IMR-90 (cell line): Measurements from ENCODE around the gene TMEM145.

ENCODE experiments used
- BHLHE40 ChIP-seq: fragments of 150-350 bp; IDR thresholded peaks from 2 replicates; pipeline ENCODE4 v1.6.1; 2016; ENCODE audit warnings: mild to moderate bottlenecking, low read depth, low read length
- CEBPB ChIP-seq: IDR thresholded peaks from 2 replicates; pipeline ENCODE4 v1.6.1; 2012; ENCODE audit warnings: low read depth, low read length, improper control_type of control experiment
- FOS ChIP-seq: fragments of 150-350 bp; IDR thresholded peaks from 2 replicates; pipeline ENCODE4 v1.6.1; 2016; ENCODE audit warnings: low read depth, low read length
- NFE2L2 ChIP-seq: fragments of 150-350 bp; IDR thresholded peaks from 2 replicates; pipeline ENCODE4 v1.6.1; 2016; ENCODE audit warnings: low read depth, mild to moderate bottlenecking, low read length
- POLR2A ChIP-seq: IDR thresholded peaks from 2 replicates; pipeline ENCODE4 v1.6.1; 2012; ENCODE audit warnings: mild to moderate bottlenecking, low read depth, low read length
- RAD21 ChIP-seq: IDR thresholded peaks from 2 replicates; pipeline ENCODE4 v1.6.1; 2012; ENCODE audit warnings: low read length, improper control_type of control experiment
- RFX5 ChIP-seq: IDR thresholded peaks from 2 replicates; pipeline ENCODE4 v1.8.0; 2012; ENCODE audit warnings: low read depth, mild to moderate bottlenecking, low read length, moderate library complexity
- SMC3 ChIP-seq: fragments of 150-350 bp; IDR thresholded peaks from 2 replicates; pipeline ENCODE4 v1.6.1; 2016; ENCODE audit warnings: low read depth, mild to moderate bottlenecking, antibody characterized with exemption, low read length, moderate library complexity
- TF ChIP-seq, protein P1 (sequence below): conservative IDR thresholded peaks from 2 replicates; pipeline ENCODE4 v1.5.1; 2012; ENCODE audit warnings: mild to moderate bottlenecking, low read depth, low read length, improper control_type of control experiment
- TF ChIP-seq, protein P2 (sequence below): fragments of 150-350 bp; IDR thresholded peaks from 2 replicates; pipeline ENCODE4 v1.6.1; 2017; ENCODE audit warnings: mild to moderate bottlenecking, antibody characterized with exemption, low read length, low read depth

DNA sequence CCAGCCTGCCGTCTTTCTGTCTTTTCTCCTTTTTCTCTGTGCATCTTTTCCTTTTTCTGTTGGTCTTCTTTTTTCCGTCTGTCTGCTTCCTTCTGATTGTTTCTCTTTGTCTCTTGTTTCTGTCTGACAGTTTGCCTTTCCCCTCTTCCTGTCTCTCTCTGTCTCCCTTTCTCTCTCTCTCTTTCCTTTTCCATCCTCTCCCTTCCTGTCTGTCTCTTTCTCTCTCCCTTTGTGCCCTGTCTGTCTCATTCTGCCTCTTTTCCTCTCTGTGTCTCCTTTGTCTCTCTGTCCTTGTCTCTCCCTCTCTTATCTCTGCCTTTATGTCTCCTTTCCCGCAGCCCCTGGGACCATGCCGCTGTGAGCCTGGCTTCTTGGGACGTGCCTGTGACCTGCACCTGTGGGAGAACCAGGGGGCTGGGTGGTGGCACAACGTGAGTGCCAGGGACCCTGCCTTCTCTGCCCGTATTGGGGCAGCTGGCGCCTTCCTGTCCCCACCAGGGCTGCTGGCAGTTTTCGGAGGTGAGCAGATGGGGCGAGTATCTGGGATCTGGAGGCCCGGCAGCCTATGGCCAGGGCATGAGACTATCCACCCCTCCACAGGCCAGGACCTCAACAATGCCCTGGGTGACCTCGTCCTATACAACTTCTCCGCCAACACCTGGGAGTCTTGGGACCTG is 21.7 kb downstream of the TMEM145 start:
- TF ChIP-seq, protein P1, sequence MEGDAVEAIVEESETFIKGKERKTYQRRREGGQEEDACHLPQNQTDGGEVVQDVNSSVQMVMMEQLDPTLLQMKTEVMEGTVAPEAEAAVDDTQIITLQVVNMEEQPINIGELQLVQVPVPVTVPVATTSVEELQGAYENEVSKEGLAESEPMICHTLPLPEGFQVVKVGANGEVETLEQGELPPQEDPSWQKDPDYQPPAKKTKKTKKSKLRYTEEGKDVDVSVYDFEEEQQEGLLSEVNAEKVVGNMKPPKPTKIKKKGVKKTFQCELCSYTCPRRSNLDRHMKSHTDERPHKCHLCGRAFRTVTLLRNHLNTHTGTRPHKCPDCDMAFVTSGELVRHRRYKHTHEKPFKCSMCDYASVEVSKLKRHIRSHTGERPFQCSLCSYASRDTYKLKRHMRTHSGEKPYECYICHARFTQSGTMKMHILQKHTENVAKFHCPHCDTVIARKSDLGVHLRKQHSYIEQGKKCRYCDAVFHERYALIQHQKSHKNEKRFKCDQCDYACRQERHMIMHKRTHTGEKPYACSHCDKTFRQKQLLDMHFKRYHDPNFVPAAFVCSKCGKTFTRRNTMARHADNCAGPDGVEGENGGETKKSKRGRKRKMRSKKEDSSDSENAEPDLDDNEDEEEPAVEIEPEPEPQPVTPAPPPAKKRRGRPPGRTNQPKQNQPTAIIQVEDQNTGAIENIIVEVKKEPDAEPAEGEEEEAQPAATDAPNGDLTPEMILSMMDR: no peak
- no peak for TF ChIP-seq POLR2A
- TF ChIP-seq CEBPB: no peak
- TF ChIP-seq BHLHE40: no peak
- TF ChIP-seq, protein P2, sequence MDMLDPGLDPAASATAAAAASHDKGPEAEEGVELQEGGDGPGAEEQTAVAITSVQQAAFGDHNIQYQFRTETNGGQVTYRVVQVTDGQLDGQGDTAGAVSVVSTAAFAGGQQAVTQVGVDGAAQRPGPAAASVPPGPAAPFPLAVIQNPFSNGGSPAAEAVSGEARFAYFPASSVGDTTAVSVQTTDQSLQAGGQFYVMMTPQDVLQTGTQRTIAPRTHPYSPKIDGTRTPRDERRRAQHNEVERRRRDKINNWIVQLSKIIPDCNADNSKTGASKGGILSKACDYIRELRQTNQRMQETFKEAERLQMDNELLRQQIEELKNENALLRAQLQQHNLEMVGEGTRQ: no peak
- no peak for TF ChIP-seq FOS
- no peak for TF ChIP-seq SMC3
- TF ChIP-seq RFX5: no peak
- no peak for TF ChIP-seq RAD21
- no peak for TF ChIP-seq NFE2L2
